ENCODE results near the gene TAS2R31.
"Not testable (repeated sequence)": the region's sequence is repeated elsewhere in the genome, so short reads cannot be mapped to it uniquely, and the experiment has no call there.

GRCh38 chr12:11062194-11062593 lies 31.0 kb upstream of the TAS2R31 start, which contains the start of gene TAS2R46:
- not testable (repeated sequence) for TF ChIP-seq CTCF (IDR thresholded peaks at IDR 0.05); EZH2 (IDR thresholded peaks at IDR 0.05; ENCODE audit: borderline replicate concordance, insufficient read depth, low read depth, low read length, poor library complexity, severe bottlenecking)

Data from B cell (primary cell).